GM18907 (cell line): Measurements from ENCODE around the gene WNT8B.

ENCODE experiments used
- ATAC-seq: cut with Tn5 transposase; IDR thresholded peaks from one replicate; pipeline ENCODE4 v1.9.1; 2021; ENCODE audit warnings: mild to moderate bottlenecking, moderate library complexity; ENCODE audit not compliant: unreplicated experiment

Gene WNT8B

GRCh38 chr10:100462709-100463108 lies at the start of gene WNT8B:
WNT8B (plus strand) TSS chr10:100463009; CDS start chr10:100463169, 160 bp downstream.
- no peak for ATAC-seq

- ATAC-seq: no peak
Observed at GRCh38 chr10:100413173-100413572, 49.6 kb upstream of the WNT8B start.

- no peak for ATAC-seq
Observed at GRCh38 chr10:100419911-100420449, 42.8 kb upstream of the WNT8B start.

GRCh38 chr10:100427374-100427773 lies 35.4 kb upstream of the WNT8B start:
- no peak for ATAC-seq

GRCh38 chr10:100433253-100434240 lies 29.3 kb upstream of the WNT8B start:
- peak; percentile 79 for ATAC-seq

GRCh38 chr10:100436255-100436654 lies 26.6 kb upstream of the WNT8B start:
- ATAC-seq: no peak

GRCh38 chr10:100438674-100439315 lies 24.0 kb upstream of the WNT8B start:
- no peak for ATAC-seq

- ATAC-seq: no peak
Observed at GRCh38 chr10:100442548-100442947, 20.3 kb upstream of the WNT8B start.

- no peak for ATAC-seq
Observed at GRCh38 chr10:100446130-100446761, 16.6 kb upstream of the WNT8B start.

GRCh38 chr10:100447663-100448062 lies 15.1 kb upstream of the WNT8B start:
- no peak for ATAC-seq

- no peak for ATAC-seq
Observed at GRCh38 chr10:100448951-100449350, 13.9 kb upstream of the WNT8B start.

- no peak for ATAC-seq
Observed at GRCh38 chr10:100468322-100468721, 5.5 kb downstream of the WNT8B start.

GRCh38 chr10:100468978-100469377 lies 6.2 kb downstream of the WNT8B start:
- no peak for ATAC-seq

GRCh38 chr10:100469756-100470155 lies 6.9 kb downstream of the WNT8B start:
- no peak for ATAC-seq

GRCh38 chr10:100470367-100470766 lies 7.6 kb downstream of the WNT8B start:
- ATAC-seq: no peak

GRCh38 chr10:100477970-100478369 lies 15.2 kb downstream of the WNT8B start:
- ATAC-seq: no peak

GRCh38 chr10:100479037-100479436 lies 16.2 kb downstream of the WNT8B start:
- ATAC-seq: no peak

GRCh38 chr10:100480002-100480401 lies 17.2 kb downstream of the WNT8B start:
- ATAC-seq: no peak

- peak; percentile 97 for ATAC-seq
Observed at GRCh38 chr10:100481462-100482081, 18.8 kb downstream of the WNT8B start.

- ATAC-seq: peak; percentile 52
Observed at GRCh38 chr10:100482181-100482833, 19.5 kb downstream of the WNT8B start.
